H9 (cell line): ENCODE data around the gene SNX22. TPM values are rescaled to one million over a fixed set of nuclear protein-coding genes. Genes with fewer than 3 reads are reported as not detected.

ENCODE experiments used
- DNase-seq: peaks from one replicate; pipeline ENCODE4 v3.0.0-alpha.2; 2017
- H2AFZ ChIP-seq: one replicate; pipeline ENCODE4 v1.6.1; 2013; ENCODE audit warnings: mild to moderate bottlenecking, low read length, control low read depth, moderate library complexity
- H2AK5ac ChIP-seq: 2 replicates; pipeline ENCODE4 v1.6.1; 2013; ENCODE audit warnings: low read length, control low read depth, mixed read lengths; ENCODE audit not compliant: insufficient read length
- H2BK120ac ChIP-seq: one replicate; pipeline ENCODE4 v1.6.1; 2013; ENCODE audit warnings: low read depth, mild to moderate bottlenecking, low read length, control low read depth, inconsistent platforms; ENCODE audit not compliant: poor library complexity, severe bottlenecking
- H2BK12ac ChIP-seq: 2 replicates; pipeline ENCODE4 v1.6.1; 2013; ENCODE audit warnings: low read length, control low read depth, mixed read lengths, low read depth; ENCODE audit not compliant: insufficient read length
- H2BK15ac ChIP-seq: 2 replicates; pipeline ENCODE4 v1.6.1; 2013; ENCODE audit warnings: low read depth, low read length, control low read depth
- H2BK20ac ChIP-seq: one replicate; pipeline ENCODE4 v1.6.1; 2013; ENCODE audit warnings: low read depth, mild to moderate bottlenecking, low read length, control low read depth, inconsistent platforms; ENCODE audit not compliant: poor library complexity, severe bottlenecking
- H2BK5ac ChIP-seq: 2 replicates; pipeline ENCODE4 v1.6.1; 2013; ENCODE audit warnings: low read length, control low read depth, mixed read lengths; ENCODE audit not compliant: insufficient read length
- H3K14ac ChIP-seq: 2 replicates; pipeline ENCODE4 v1.6.1; 2013; ENCODE audit warnings: low read length, control low read depth; ENCODE audit not compliant: insufficient read depth
- H3K18ac ChIP-seq: 2 replicates; pipeline ENCODE4 v1.6.1; 2013; ENCODE audit warnings: low read depth, mild to moderate bottlenecking, mixed read lengths, low read length, control low read depth; ENCODE audit not compliant: insufficient read length
- H3K23ac ChIP-seq: 2 replicates; pipeline ENCODE4 v1.6.1; 2013; ENCODE audit warnings: low read length, control low read depth, mixed read lengths, low read depth; ENCODE audit not compliant: insufficient read length
- H3K23me2 ChIP-seq: 2 replicates; pipeline ENCODE4 v1.6.1; 2013; ENCODE audit warnings: low read depth, mild to moderate bottlenecking, mixed read lengths, low read length, control low read depth; ENCODE audit not compliant: insufficient read length, poor library complexity, severe bottlenecking
- H3K27ac ChIP-seq: 2 replicates; pipeline ENCODE4 v1.5.1; 2013; ENCODE audit warnings: low read length, control low read depth, mixed read lengths, low read depth; ENCODE audit not compliant: insufficient read length
- H3K27me3 ChIP-seq: 2 replicates; pipeline ENCODE4 v1.6.1; 2013; ENCODE audit warnings: low read length, control low read depth, inconsistent platforms; ENCODE audit not compliant: insufficient read depth
- H3K4ac ChIP-seq: 2 replicates; pipeline ENCODE4 v1.6.1; 2013; ENCODE audit warnings: low read depth, mild to moderate bottlenecking, control low read depth, inconsistent platforms, low read length, moderate library complexity
- H3K4me1 ChIP-seq: 2 replicates; pipeline ENCODE4 v1.6.1; 2013; ENCODE audit warnings: low read length, control low read depth, inconsistent platforms; ENCODE audit not compliant: insufficient read depth
- H3K4me2 ChIP-seq: 2 replicates; pipeline ENCODE4 v1.6.1; 2013; ENCODE audit warnings: low read length, control low read depth, mixed read lengths; ENCODE audit not compliant: insufficient read length, insufficient read depth
- H3K56ac ChIP-seq: 2 replicates; pipeline ENCODE4 v1.6.1; 2013; ENCODE audit warnings: low read depth, mild to moderate bottlenecking, mixed read lengths, low read length, control low read depth; ENCODE audit not compliant: insufficient read length
- H3K79me1 ChIP-seq: 2 replicates; pipeline ENCODE4 v1.6.1; 2013; ENCODE audit warnings: low read depth, mild to moderate bottlenecking, moderate library complexity, low read length, control low read depth, inconsistent platforms; ENCODE audit not compliant: insufficient read depth, poor library complexity, severe bottlenecking
- H3K79me2 ChIP-seq: 2 replicates; pipeline ENCODE4 v1.6.1; 2013; ENCODE audit warnings: low read length, control low read depth, inconsistent platforms; ENCODE audit not compliant: insufficient read depth
- H3K9ac ChIP-seq: 2 replicates; pipeline ENCODE4 v1.6.1; 2013; ENCODE audit warnings: low read length, control low read depth, mixed read lengths; ENCODE audit not compliant: insufficient read length; ENCODE audit errors: extremely low read depth
- H3K9me3 ChIP-seq: one replicate; pipeline ENCODE4 v1.6.1; 2013; ENCODE audit warnings: low read depth, low read length, inconsistent platforms; ENCODE audit not compliant: control insufficient read depth
- H3T11ph ChIP-seq: one replicate; pipeline ENCODE4 v1.6.1; 2013; ENCODE audit warnings: mild to moderate bottlenecking, low read length, control low read depth, inconsistent platforms
- H4K20me1 ChIP-seq: one replicate; pipeline ENCODE4 v1.6.1; 2013; ENCODE audit not compliant: control insufficient read depth, insufficient read length, insufficient read depth
- H4K5ac ChIP-seq: 2 replicates; pipeline ENCODE4 v1.6.1; 2013; ENCODE audit warnings: low read depth, mild to moderate bottlenecking, mixed read lengths, low read length, control low read depth; ENCODE audit not compliant: insufficient read length
- H4K8ac ChIP-seq: replicated peaks from 2 replicates; pipeline ENCODE4 v1.6.1; 2013; ENCODE audit warnings: low read length, control low read depth, mixed read lengths, low read depth; ENCODE audit not compliant: insufficient read length
- H4K91ac ChIP-seq: 2 replicates; pipeline ENCODE4 v1.6.1; 2013; ENCODE audit warnings: low read depth, mild to moderate bottlenecking, moderate library complexity, mixed read lengths, low read length, control low read depth; ENCODE audit not compliant: insufficient read length
- H3K27ac Mint-ChIP-seq, 3 experiments: 2 replicates in 2 of 3; 3 replicates in 1 of 3; pipeline ENCODE4 v1.8.0; 2020 to 2021; ENCODE audit warnings: mixed read lengths in 3 of 3, mild to moderate bottlenecking in 1 of 3, moderate library complexity in 1 of 3
- H3K27me3 Mint-ChIP-seq: 2 replicates; pipeline ENCODE4 v1.8.0; 2021; ENCODE audit warnings: low read depth, mild to moderate bottlenecking, moderate library complexity, mixed read lengths
- H3K36me3 Mint-ChIP-seq, 3 experiments: 2 replicates in 2 of 3; 3 replicates in 1 of 3; pipeline ENCODE4 v1.8.0; 2020 to 2021; ENCODE audit warnings: low read depth in 3 of 3, mixed read lengths in 3 of 3; ENCODE audit not compliant: insufficient read depth in 1 of 3
- H3K4me1 Mint-ChIP-seq, 2 experiments: 2 replicates each; pipeline ENCODE4 v1.8.0; 2020; ENCODE audit warnings: mixed read lengths in 2 of 2
- H3K4me3 Mint-ChIP-seq, 2 experiments: 2 replicates in 1 of 2; 3 replicates in 1 of 2; pipeline ENCODE4 v1.8.0; 2020 to 2021; ENCODE audit warnings: mild to moderate bottlenecking in 2 of 2, mixed read lengths in 2 of 2, moderate library complexity in 1 of 2
- H3K9me3 Mint-ChIP-seq, 2 experiments: 2 replicates in 1 of 2; 3 replicates in 1 of 2; pipeline ENCODE4 v1.8.0; 2020; ENCODE audit warnings: mild to moderate bottlenecking in 2 of 2, mixed read lengths in 2 of 2, moderate library complexity in 1 of 2
- WGBS: extraction: QIAGEN DNeasy Blood & Tissue Kit; methylation state at CpG from one replicate; pipeline ENCODE4 v1.1.7; 2013; ENCODE audit warnings: missing lambda C conversion rate, low lambda C conversion rate, mixed read lengths; ENCODE audit not compliant: insufficient read length; ENCODE audit errors: extremely low coverage; 5-methylcytosine and 5-hydroxymethylcytosine counted together
- total RNA-seq: library from RNA; stranded (reverse); gene quantifications from 2 replicates; pipeline ENCODE4 v1.2.1, GENCODE V29; 2021
- TF ChIP-seq, protein P1 (sequence below): fragments of 200-600 bp; sonication (generic); conservative IDR thresholded peaks from 3 replicates; pipeline ENCODE4 v1.8.0; 2021; ENCODE audit warnings: antibody characterized with exemption, mild to moderate bottlenecking

The SNX22 gene
- total RNA-seq, 1 experiment from 2014 or later: 4.8 TPM

DNA sequence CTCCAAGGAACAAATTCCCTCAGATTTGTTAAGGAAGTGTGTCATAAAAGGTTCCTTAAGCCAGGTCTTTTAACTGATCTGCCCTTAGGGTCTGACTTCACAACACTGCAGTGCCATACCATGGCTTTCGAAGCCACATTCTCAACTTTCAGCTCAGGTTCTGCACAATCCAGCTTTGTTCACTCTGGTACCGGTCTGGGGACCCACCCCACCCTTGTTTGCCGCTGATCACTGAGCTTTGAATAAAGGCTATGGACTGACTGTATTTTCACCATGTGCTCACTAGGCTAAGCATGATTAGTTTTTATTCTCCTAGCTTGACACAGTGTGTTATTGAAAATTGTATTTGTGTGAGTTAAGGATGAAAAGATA, 39.9 kb upstream of the SNX22 start:
- Mint-ChIP-seq H3K4me1 (peaks cover 11 to 14% of the 10 kb centered on the region in 2 experiments), H3K9me3 (no peaks in the 10 kb centered on the region), H3K36me3 (peaks cover 5 to 19% (median 19%) of the 10 kb centered on the region in 3 experiments; a peak in 5 of 7 replicates), H3K27ac (no peak overlapping the region), H3K27me3 (no peaks in the 10 kb centered on the region), H3K4me3 (no peak overlapping the region)
- Histone ChIP-seq H3K4me2 (no peak overlapping the region), H3K23ac (no peak overlapping the region), H2BK12ac (no peak overlapping the region), H3K14ac (no peak overlapping the region), H3K18ac (no peak overlapping the region), H2AFZ (no peak overlapping the region), H2BK120ac (no peak overlapping the region), H4K91ac (no peak overlapping the region), H2BK5ac (no peak overlapping the region), H3K27ac (no peak overlapping the region), H3K56ac (no peak overlapping the region), H2AK5ac (no peak overlapping the region), H4K5ac (no peak overlapping the region), H3T11ph (no peak overlapping the region), H3K4ac (no peak overlapping the region), H3K23me2 (no peaks in the 10 kb centered on the region), H3K79me1 (no peaks in the 10 kb centered on the region), H4K8ac (no peak overlapping the region), H3K27me3 (no peaks in the 10 kb centered on the region), H2BK15ac (no peak overlapping the region), H4K20me1 (no peaks in the 10 kb centered on the region), H2BK20ac (no peak overlapping the region), H3K9me3 (no peaks in the 10 kb centered on the region), H3K9ac (no peak overlapping the region), H3K79me2 (no peaks in the 10 kb centered on the region), H3K4me1 (no peaks in the 10 kb centered on the region)
- DNase-seq: no peak
- WGBS: no CpG with 5 or more reads among the region's 3 CpGs
- TF ChIP-seq, protein P1, sequence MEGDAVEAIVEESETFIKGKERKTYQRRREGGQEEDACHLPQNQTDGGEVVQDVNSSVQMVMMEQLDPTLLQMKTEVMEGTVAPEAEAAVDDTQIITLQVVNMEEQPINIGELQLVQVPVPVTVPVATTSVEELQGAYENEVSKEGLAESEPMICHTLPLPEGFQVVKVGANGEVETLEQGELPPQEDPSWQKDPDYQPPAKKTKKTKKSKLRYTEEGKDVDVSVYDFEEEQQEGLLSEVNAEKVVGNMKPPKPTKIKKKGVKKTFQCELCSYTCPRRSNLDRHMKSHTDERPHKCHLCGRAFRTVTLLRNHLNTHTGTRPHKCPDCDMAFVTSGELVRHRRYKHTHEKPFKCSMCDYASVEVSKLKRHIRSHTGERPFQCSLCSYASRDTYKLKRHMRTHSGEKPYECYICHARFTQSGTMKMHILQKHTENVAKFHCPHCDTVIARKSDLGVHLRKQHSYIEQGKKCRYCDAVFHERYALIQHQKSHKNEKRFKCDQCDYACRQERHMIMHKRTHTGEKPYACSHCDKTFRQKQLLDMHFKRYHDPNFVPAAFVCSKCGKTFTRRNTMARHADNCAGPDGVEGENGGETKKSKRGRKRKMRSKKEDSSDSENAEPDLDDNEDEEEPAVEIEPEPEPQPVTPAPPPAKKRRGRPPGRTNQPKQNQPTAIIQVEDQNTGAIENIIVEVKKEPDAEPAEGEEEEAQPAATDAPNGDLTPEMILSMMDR: no peak
